DOHH2 (cell line): ENCODE measurements around the gene CCDC106.

ENCODE experiments used
- CTCF ChIP-seq: fragments of 200-600 bp; sonication (generic); IDR thresholded peaks from one replicate; pipeline ENCODE4 v1.5.1; 2014; ENCODE audit warnings: antibody characterized with exemption, mild to moderate bottlenecking, low read depth, low read length; ENCODE audit not compliant: poor library complexity, severe bottlenecking
- EZH2phosphoT487 ChIP-seq: fragments of 200-600 bp; sonication (generic); IDR thresholded peaks from 2 replicates; pipeline ENCODE4 v1.6.1; 2017; ENCODE audit warnings: borderline replicate concordance, mild to moderate bottlenecking, antibody characterized with exemption, low read length, moderate library complexity, mixed read lengths

GRCh38 chr19:55676889-55677505, 29.0 kb downstream of the CCDC106 start:
- no peak for TF ChIP-seq CTCF
- no peak for TF ChIP-seq EZH2phosphoT487
